SH-SY5Y (cell line): ENCODE results near the gene WDR54.

Source experiments
- GATA2 ChIP-seq: IDR thresholded peaks from 2 replicates; pipeline ENCODE4 v1.6.1; 2011; ENCODE audit warnings: mild to moderate bottlenecking, low read depth, low read length
- GATA3 ChIP-seq: IDR thresholded peaks from 2 replicates; pipeline ENCODE4 v1.6.1; 2011; ENCODE audit warnings: low read depth, mild to moderate bottlenecking, low read length, moderate library complexity

- TF ChIP-seq GATA2: no peak
- no peak for TF ChIP-seq GATA3
These were observed 15.5 kb upstream of the WDR54 start for GRCh38 chr2:74406035-74406434.
